ENCODE results near the gene IFI27L1. TPM values are rescaled to one million over a fixed set of nuclear protein-coding genes. Genes with fewer than 3 reads are reported as not detected.

Gene IFI27L1
- total RNA-seq, 1 experiment from 2014 or later = 27.6 TPM

DNA sequence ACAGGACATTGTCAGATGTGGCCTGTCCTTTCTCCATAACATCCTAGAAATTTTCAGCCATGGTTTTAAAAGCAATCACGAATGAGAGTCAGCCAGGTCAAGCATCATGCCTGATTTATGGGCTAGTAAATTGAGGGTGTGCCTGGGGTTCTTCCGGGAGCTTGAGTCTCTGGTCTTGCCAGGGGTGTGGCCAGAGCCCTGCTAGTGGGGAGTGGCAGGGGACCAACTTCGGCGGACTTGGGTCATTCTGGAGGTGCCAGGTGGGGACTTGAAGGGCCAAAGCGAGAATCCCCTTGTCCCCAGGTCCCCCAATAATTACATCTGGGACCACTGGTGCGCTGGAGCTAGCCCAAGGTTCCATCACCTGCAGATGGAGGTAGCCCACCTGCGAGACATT is 49.2 kb upstream of the IFI27L1 start (continued):
- TF ChIP-seq, protein P1, sequence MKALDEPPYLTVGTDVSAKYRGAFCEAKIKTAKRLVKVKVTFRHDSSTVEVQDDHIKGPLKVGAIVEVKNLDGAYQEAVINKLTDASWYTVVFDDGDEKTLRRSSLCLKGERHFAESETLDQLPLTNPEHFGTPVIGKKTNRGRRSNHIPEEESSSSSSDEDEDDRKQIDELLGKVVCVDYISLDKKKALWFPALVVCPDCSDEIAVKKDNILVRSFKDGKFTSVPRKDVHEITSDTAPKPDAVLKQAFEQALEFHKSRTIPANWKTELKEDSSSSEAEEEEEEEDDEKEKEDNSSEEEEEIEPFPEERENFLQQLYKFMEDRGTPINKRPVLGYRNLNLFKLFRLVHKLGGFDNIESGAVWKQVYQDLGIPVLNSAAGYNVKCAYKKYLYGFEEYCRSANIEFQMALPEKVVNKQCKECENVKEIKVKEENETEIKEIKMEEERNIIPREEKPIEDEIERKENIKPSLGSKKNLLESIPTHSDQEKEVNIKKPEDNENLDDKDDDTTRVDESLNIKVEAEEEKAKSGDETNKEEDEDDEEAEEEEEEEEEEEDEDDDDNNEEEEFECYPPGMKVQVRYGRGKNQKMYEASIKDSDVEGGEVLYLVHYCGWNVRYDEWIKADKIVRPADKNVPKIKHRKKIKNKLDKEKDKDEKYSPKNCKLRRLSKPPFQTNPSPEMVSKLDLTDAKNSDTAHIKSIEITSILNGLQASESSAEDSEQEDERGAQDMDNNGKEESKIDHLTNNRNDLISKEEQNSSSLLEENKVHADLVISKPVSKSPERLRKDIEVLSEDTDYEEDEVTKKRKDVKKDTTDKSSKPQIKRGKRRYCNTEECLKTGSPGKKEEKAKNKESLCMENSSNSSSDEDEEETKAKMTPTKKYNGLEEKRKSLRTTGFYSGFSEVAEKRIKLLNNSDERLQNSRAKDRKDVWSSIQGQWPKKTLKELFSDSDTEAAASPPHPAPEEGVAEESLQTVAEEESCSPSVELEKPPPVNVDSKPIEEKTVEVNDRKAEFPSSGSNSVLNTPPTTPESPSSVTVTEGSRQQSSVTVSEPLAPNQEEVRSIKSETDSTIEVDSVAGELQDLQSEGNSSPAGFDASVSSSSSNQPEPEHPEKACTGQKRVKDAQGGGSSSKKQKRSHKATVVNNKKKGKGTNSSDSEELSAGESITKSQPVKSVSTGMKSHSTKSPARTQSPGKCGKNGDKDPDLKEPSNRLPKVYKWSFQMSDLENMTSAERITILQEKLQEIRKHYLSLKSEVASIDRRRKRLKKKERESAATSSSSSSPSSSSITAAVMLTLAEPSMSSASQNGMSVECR (CRISPR knock-in tag; IDR thresholded peaks at IDR 0.05; ENCODE audit: borderline replicate concordance) = no peak

DNA sequence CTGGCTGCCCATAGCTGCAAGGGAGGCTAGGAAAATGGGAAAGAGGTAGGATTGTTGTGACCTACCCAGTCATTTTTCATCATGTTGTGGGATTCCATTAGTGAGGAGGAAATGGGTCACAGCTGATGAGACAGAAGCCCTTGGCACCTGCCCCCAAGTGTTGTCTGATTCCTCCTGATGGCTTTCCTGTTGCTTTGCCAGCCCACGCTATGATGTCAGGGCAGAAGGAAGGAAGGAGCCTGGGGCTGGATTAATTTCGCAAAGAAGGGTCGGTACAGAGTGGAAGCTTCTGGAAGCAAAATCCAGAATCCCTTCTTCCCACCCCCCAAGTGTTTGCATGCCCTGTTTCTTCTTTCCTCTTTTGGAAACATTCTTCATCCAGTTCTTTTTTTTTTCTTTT is 46.2 kb upstream of the IFI27L1 start:
- DNase-seq (ENCODE audit: low spot score) (no peak), ATAC-seq (no peak)
- H3K27me3 Mint-ChIP-seq (ENCODE audit: low read depth) = no peaks in the 10 kb centered on the region
- H3K36me3 Mint-ChIP-seq = peaks cover 23% of the 10 kb centered on the region
- H3K27ac Mint-ChIP-seq = no peak overlapping the region
- ChIA-PET CTCF (interaction anchor here (0.7 to 2.3 kb wide), 6 partner anchors 20 to 145 kb away, joined by 3 to 76 read pairs (median 12); partner anchors contain the start of gene PPP4R4), POLR2A (no interaction called here)
- TF ChIP-seq NR3C1 (CRISPR knock-in tag; conservative IDR thresholded peaks at IDR 0.05; ENCODE audit: low read depth) (no peak), HMGA2 (CRISPR knock-in tag; IDR thresholded peaks at IDR 0.05) (no peak), KAT7 (CRISPR knock-in tag; IDR thresholded peaks at IDR 0.05; ENCODE audit: borderline replicate concordance) (no peak), FOXP1 (CRISPR knock-in tag; IDR thresholded peaks at IDR 0.05; ENCODE audit: borderline replicate concordance) (no peak), TEAD1 (CRISPR knock-in tag; IDR thresholded peaks at IDR 0.05) (no peak), SOX15 (CRISPR knock-in tag; IDR thresholded peaks at IDR 0.05) (no peak), JAZF1 (CRISPR knock-in tag; IDR thresholded peaks at IDR 0.05) (no peak), GABPB1 (CRISPR knock-in tag; IDR thresholded peaks at IDR 0.05) (no peak), ELF4 (CRISPR knock-in tag; IDR thresholded peaks at IDR 0.05; ENCODE audit: low read depth) (no peak), SP1 (CRISPR knock-in tag; conservative IDR thresholded peaks at IDR 0.05) (no peak), ATF1 (CRISPR knock-in tag; IDR thresholded peaks at IDR 0.05) (no peak), RORB (CRISPR knock-in tag; IDR thresholded peaks at IDR 0.05) (no peak), RELA (CRISPR knock-in tag; IDR thresholded peaks at IDR 0.05; ENCODE audit: borderline replicate concordance) (no peak), NR2C2 (CRISPR knock-in tag; IDR thresholded peaks at IDR 0.05) (no peak)
- TF ChIP-seq, protein P2, sequence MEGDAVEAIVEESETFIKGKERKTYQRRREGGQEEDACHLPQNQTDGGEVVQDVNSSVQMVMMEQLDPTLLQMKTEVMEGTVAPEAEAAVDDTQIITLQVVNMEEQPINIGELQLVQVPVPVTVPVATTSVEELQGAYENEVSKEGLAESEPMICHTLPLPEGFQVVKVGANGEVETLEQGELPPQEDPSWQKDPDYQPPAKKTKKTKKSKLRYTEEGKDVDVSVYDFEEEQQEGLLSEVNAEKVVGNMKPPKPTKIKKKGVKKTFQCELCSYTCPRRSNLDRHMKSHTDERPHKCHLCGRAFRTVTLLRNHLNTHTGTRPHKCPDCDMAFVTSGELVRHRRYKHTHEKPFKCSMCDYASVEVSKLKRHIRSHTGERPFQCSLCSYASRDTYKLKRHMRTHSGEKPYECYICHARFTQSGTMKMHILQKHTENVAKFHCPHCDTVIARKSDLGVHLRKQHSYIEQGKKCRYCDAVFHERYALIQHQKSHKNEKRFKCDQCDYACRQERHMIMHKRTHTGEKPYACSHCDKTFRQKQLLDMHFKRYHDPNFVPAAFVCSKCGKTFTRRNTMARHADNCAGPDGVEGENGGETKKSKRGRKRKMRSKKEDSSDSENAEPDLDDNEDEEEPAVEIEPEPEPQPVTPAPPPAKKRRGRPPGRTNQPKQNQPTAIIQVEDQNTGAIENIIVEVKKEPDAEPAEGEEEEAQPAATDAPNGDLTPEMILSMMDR (IDR thresholded peaks at IDR 0.05) = no peak
- TF ChIP-seq, protein P3, sequence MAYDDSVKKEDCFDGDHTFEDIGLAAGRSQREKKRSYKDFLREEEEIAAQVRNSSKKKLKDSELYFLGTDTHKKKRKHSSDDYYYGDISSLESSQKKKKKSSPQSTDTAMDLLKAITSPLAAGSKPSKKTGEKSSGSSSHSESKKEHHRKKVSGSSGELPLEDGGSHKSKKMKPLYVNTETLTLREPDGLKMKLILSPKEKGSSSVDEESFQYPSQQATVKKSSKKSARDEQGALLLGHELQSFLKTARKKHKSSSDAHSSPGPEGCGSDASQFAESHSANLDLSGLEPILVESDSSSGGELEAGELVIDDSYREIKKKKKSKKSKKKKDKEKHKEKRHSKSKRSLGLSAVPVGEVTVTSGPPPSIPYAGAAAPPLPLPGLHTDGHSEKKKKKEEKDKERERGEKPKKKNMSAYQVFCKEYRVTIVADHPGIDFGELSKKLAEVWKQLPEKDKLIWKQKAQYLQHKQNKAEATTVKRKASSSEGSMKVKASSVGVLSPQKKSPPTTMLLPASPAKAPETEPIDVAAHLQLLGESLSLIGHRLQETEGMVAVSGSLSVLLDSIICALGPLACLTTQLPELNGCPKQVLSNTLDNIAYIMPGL (CRISPR knock-in tag; IDR thresholded peaks at IDR 0.05) = no peak
- TF ChIP-seq, protein P4, sequence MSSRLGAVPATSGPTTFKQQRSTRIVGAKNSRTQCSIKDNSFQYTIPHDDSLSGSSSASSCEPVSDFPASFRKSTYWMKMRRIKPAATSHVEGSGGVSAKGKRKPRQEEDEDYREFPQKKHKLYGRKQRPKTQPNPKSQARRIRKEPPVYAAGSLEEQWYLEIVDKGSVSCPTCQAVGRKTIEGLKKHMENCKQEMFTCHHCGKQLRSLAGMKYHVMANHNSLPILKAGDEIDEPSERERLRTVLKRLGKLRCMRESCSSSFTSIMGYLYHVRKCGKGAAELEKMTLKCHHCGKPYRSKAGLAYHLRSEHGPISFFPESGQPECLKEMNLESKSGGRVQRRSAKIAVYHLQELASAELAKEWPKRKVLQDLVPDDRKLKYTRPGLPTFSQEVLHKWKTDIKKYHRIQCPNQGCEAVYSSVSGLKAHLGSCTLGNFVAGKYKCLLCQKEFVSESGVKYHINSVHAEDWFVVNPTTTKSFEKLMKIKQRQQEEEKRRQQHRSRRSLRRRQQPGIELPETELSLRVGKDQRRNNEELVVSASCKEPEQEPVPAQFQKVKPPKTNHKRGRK (CRISPR knock-in tag; IDR thresholded peaks at IDR 0.05; ENCODE audit: borderline replicate concordance) = no peak
- no peak overlapping the region for H3K4me3 Mint-ChIP-seq
- H3K4me1 Mint-ChIP-seq = peaks cover 2% of the 10 kb centered on the region; the same call in 1 of the 2 replicates
- H3K9me3 Mint-ChIP-seq = peaks cover 16% of the 10 kb centered on the region

Measured in WTC11 (cell line).